ENCODE results near the gene CASTOR1.

Gene CASTOR1

DNA sequence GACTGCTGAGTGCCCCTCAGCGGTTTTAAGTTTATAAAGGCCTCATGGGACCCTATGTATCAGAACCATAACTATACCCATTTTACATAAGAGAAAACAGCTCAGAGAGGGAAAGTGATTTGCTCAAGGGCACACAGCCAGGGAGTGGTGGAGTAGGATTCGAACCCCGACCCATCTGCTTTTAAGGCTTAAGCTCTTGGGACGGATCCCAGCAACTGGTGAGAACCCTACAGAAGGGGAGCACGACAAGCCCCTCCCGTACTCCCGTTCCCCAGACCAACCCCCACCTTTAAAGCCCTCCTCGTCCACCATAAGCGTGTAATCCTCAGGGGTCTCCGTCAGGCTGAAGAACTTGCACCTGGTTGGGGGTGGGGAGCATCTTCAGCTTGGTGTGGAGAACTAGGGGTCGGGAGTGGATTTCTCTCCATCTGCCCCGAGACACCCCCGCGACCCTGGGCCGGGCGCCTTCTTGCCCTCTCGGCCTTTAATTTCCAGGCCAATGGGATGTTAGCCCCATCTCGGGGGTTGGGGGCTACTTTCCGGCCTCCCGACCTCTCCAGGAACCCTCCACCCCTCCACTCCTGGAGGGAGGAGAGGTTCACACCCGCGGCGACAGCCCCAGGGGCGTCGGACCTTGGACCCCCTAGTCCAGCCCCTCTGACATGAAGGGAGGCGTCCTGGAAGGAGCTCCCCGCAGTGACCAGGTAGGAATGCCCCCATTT lies 725 bp downstream of the CASTOR1 start:
- no peak for DNase-seq (ENCODE audit: low spot score)
- peak overlapping the region; percentile 87 to 95 for H3K27ac ChIP-seq
- peak overlapping the region; percentile 95 for H3K4me3 ChIP-seq
- TF ChIP-seq, protein P1, sequence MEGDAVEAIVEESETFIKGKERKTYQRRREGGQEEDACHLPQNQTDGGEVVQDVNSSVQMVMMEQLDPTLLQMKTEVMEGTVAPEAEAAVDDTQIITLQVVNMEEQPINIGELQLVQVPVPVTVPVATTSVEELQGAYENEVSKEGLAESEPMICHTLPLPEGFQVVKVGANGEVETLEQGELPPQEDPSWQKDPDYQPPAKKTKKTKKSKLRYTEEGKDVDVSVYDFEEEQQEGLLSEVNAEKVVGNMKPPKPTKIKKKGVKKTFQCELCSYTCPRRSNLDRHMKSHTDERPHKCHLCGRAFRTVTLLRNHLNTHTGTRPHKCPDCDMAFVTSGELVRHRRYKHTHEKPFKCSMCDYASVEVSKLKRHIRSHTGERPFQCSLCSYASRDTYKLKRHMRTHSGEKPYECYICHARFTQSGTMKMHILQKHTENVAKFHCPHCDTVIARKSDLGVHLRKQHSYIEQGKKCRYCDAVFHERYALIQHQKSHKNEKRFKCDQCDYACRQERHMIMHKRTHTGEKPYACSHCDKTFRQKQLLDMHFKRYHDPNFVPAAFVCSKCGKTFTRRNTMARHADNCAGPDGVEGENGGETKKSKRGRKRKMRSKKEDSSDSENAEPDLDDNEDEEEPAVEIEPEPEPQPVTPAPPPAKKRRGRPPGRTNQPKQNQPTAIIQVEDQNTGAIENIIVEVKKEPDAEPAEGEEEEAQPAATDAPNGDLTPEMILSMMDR (IDR thresholded peaks at IDR 0.05) = no peak

- Histone ChIP-seq H3K4me3 (peak overlapping the region; percentile 95), H3K27ac (peak overlapping the region; percentile 87 to 95)
- TF ChIP-seq, protein P1 (IDR thresholded peaks at IDR 0.05) = peak; percentile 68
- DNase-seq (ENCODE audit: low spot score) = peak; percentile 95
These were observed 1.5 kb downstream of the CASTOR1 start for GRCh38 chr22:30287648-30288418.

DNA sequence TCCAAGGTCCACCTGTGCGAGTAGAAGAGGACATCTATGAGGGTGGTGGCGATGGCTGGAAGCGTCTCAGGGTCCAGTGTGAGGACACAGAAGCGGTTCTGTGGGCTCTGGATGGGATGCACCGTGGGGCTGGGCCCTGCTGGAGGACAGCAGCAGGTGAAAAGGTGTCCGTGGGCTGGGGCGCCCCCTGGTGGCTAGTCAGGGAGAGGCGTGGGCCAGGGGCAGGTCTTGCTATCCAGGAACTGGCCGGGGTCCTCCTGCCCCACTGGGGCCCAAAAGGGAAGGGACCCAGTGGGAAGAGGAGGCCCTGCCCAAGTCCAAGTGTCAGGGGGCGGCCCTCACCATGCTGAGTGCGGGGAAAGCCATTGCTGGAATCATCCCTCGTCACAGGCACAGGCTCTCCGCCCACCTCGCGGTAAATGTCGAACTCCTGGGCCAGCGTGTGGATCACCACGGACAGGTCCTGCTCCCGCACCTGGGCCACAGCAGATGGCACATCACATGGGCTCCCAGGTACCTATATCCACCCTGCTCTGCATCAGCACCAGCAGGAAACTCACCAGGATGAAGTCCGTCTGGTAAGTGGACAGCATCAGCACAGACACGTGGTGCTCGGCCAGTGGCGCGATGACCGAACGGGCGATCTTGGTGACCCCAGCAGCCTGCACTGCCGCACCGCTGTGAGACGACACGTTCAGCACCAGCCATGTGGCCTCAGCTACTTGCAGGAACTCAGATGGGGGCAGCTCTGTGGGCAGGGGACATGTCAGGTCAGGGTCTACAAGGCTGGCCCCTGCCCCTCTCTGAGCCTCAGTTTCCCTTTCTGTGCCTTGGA lies 2.3 kb downstream of the CASTOR1 start:
- Histone ChIP-seq H3K4me3 (no peak overlapping the region), H3K27ac (peak overlapping the region in 1 of 2 donors; percentile 95)
- no peak for DNase-seq (ENCODE audit: low spot score)
- TF ChIP-seq, protein P1 (IDR thresholded peaks at IDR 0.05) = peak; percentile 84

DNA sequence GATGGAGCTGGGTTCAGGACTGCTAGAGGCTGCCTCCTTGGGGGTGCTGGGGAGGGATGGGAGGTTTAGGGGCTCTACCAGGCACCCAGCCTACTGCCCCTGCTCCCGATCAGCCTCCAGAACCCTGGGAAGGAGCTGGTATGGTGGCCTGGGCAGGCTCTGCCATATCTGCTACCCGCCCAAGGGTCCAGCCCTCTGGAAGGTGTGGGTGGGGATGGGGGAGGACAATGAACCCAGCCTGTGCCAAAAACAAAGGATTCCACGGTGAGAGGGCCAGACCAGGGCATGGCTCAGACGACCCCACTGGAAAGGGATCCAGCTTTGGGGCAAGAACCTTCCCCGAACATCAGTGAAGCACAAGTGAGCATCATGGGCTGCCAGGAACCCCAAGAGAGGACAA lies 3.0 kb downstream of the CASTOR1 start:
- DNase-seq (ENCODE audit: low spot score) = no peak
- Histone ChIP-seq H3K27ac (no peak overlapping the region), H3K4me3 (no peak overlapping the region)
- TF ChIP-seq, protein P1 (IDR thresholded peaks at IDR 0.05) = no peak

GRCh38 chr22:30285846-30286200 lies 3.5 kb downstream of the CASTOR1 start:
- TF ChIP-seq, protein P1 (IDR thresholded peaks at IDR 0.05) = no peak
- DNase-seq (ENCODE audit: low spot score) = no peak
- H3K27ac ChIP-seq = no peak overlapping the region
- H3K4me3 ChIP-seq = no peak overlapping the region

GRCh38 chr22:30285176-30285845 lies 4.0 kb downstream of the CASTOR1 start:
- no peak overlapping the region for H3K27ac ChIP-seq
- TF ChIP-seq, protein P1 (IDR thresholded peaks at IDR 0.05) = no peak
- no peak for DNase-seq (ENCODE audit: low spot score)

More at GRCh38 chr22:30285176-30285845, 4.0 kb downstream of the CASTOR1 start:
- no peak overlapping the region for H3K4me3 ChIP-seq
